ENCODE results near the gene CREB3L1. TPM values are rescaled to one million over a fixed set of nuclear protein-coding genes. Genes with fewer than 3 reads are reported as not detected.

CREB3L1 gene
- total RNA-seq, 1 experiment from 2014 or later: not detected

DNA sequence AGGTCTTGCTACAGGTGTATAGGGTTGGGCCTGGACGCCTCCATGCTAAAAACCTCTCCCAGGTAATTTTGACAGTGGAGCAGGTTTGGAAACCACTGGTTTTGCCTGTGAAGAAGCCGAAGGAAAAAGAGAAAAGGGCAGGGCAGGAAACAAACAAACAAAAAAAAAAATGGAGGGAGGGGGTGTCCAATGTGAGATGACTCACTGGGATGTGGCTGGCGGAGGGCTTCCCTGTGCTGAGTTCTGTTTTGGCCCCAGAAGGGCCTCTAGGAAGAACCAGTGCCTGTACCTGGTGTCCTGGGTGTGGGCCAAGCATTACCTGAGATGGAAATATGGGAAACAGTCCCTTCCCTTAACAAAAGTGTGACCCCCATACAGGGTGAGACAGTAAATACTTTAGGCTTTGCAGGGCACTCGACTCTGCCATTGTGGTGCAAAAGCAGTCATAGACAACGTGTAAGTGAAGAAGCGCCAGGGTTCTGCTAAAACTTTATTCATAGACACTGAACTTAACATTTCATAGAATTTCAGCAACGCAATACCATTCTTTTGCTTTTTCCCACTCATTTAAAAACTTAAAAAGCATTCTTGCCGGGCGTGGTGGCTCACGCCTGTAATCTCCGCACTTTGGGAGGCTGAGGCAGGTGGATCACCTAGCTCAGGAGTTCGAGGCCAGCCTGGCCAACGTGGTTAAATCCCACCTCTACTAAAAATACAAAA lies 60.3 kb downstream of the CREB3L1 start:
- no peak for DNase-seq (ENCODE audit: unreplicated experiment)
- ChIA-PET CTCF (interaction anchor here (0.8 to 2.7 kb wide), 2 partner anchors 10 to 21 kb away, joined by 3 to 8 read pairs; no protein-coding TSS in a partner anchor), POLR2A (no interaction called here)

DNA sequence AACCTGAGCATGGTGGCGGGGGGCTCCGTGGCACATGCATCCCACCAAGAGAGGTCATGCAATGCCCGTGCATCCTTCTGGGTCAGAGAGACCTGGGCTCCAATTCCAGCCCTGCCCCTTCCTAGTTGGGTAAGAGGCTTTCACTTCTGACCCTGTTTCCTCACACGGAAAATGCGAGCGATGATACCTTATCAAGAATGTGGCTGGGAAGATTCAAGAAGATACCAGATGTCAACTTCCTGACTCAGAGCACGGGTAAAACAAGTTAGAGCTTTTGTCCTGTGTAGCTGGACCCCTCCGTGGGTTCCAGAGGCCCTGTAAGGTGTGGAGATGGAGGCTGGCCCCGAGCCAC lies 61.1 kb downstream of the CREB3L1 start:
- BruUV-seq (replicated peaks): no TSS peak
- TF ChIP-seq, protein P1, sequence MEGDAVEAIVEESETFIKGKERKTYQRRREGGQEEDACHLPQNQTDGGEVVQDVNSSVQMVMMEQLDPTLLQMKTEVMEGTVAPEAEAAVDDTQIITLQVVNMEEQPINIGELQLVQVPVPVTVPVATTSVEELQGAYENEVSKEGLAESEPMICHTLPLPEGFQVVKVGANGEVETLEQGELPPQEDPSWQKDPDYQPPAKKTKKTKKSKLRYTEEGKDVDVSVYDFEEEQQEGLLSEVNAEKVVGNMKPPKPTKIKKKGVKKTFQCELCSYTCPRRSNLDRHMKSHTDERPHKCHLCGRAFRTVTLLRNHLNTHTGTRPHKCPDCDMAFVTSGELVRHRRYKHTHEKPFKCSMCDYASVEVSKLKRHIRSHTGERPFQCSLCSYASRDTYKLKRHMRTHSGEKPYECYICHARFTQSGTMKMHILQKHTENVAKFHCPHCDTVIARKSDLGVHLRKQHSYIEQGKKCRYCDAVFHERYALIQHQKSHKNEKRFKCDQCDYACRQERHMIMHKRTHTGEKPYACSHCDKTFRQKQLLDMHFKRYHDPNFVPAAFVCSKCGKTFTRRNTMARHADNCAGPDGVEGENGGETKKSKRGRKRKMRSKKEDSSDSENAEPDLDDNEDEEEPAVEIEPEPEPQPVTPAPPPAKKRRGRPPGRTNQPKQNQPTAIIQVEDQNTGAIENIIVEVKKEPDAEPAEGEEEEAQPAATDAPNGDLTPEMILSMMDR (IDR thresholded peaks at IDR 0.05; ENCODE audit: unreplicated experiment): no peak
- H3K4me3 Mint-ChIP-seq (ENCODE audit: unreplicated experiment): no peak overlapping the region
- DNase-seq (ENCODE audit: unreplicated experiment): no peak
- ChIA-PET POLR2A (interaction anchor here (0.7 to 1.4 kb wide), 3 partner anchors 8 to 214 kb away, joined by 3 to 4 read pairs (median 3); partner anchors contain the start of gene DGKZ), CTCF (interaction anchor here (0.7 to 2.7 kb wide), 3 partner anchors 22 to 49 kb away, joined by 3 to 8 read pairs (median 3); no protein-coding TSS in a partner anchor)
- H3K36me3 Mint-ChIP-seq (ENCODE audit: insufficient read depth, unreplicated experiment): no peaks in the 10 kb centered on the region
- no peak overlapping the region for H3K27ac Mint-ChIP-seq (ENCODE audit: low read depth, unreplicated experiment)
- H3K9me3 Mint-ChIP-seq (ENCODE audit: unreplicated experiment): no peaks in the 10 kb centered on the region
- H3K27me3 Mint-ChIP-seq (ENCODE audit: insufficient read depth, unreplicated experiment): no peaks in the 10 kb centered on the region
- peaks cover 43% of the 10 kb centered on the region for H3K4me1 Mint-ChIP-seq (ENCODE audit: insufficient read depth, unreplicated experiment)
- intact Hi-C loops (cut with micrococcal nuclease): no loop called here

More for the DNA sequence above, 60.3 kb downstream of the CREB3L1 start:
- no peaks in the 10 kb centered on the region for H3K36me3 Mint-ChIP-seq (ENCODE audit: insufficient read depth, unreplicated experiment)
- H3K9me3 Mint-ChIP-seq (ENCODE audit: unreplicated experiment): no peaks in the 10 kb centered on the region
- intact Hi-C loops (cut with micrococcal nuclease): no loop called here
- H3K27ac Mint-ChIP-seq (ENCODE audit: low read depth, unreplicated experiment): no peak overlapping the region
- peaks cover 43% of the 10 kb centered on the region for H3K4me1 Mint-ChIP-seq (ENCODE audit: insufficient read depth, unreplicated experiment)
- peak overlapping the region; percentile 6 for H3K4me3 Mint-ChIP-seq (ENCODE audit: unreplicated experiment)
- no TSS peak for BruUV-seq (replicated peaks)
- TF ChIP-seq, protein P1 (IDR thresholded peaks at IDR 0.05; ENCODE audit: unreplicated experiment): no peak
- no peaks in the 10 kb centered on the region for H3K27me3 Mint-ChIP-seq (ENCODE audit: insufficient read depth, unreplicated experiment)

DNA sequence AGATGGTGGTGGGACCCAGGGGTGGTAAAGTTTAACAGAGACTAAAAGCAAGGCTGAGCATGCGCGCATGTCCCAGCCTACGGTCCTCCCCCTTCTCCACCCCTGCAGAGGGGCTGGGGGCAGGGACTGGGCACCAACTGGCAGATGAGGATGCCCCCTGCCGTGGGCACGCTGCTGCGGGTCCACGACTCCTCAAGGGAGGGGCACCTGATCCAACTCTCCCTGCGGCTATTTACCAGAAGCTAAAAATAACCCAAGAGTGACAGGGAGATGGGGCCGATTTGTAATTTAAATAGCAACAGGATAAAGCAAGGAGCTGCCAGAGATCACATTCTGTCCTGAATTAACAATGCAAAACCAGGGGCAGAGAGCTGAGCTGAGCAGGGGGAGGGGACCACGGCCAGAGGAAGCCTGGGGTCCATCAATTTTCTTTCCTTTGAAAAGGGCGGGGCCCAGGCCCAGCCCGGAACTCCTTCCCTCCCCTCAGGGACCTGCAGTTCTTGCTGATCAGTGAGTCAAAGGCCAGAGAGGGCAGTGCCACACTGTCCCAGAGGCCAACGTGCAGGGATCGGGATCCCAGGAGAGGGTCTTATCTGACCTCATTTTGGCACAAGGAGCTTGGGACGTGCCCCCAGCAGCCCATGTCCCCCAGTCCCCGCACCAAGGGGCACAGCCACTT lies 61.7 kb downstream of the CREB3L1 start:
- Mint-ChIP-seq H3K27ac (ENCODE audit: low read depth, unreplicated experiment) (no peak overlapping the region), H3K4me1 (ENCODE audit: insufficient read depth, unreplicated experiment) (peaks cover 40% of the 10 kb centered on the region), H3K9me3 (ENCODE audit: unreplicated experiment) (no peaks in the 10 kb centered on the region), H3K4me3 (ENCODE audit: unreplicated experiment) (no peak overlapping the region), H3K27me3 (ENCODE audit: insufficient read depth, unreplicated experiment) (no peaks in the 10 kb centered on the region), H3K36me3 (ENCODE audit: insufficient read depth, unreplicated experiment) (no peaks in the 10 kb centered on the region)
- no peak for DNase-seq (ENCODE audit: unreplicated experiment)
- BruUV-seq (replicated peaks): no TSS peak
- ChIA-PET POLR2A (interaction anchor here (0.7 to 1.4 kb wide), 3 partner anchors 8 to 214 kb away, joined by 3 to 4 read pairs (median 3); partner anchors contain the start of gene DGKZ), CTCF (interaction anchor here (0.6 to 2.7 kb wide), 5 partner anchors 22 to 49 kb away, joined by 3 to 8 read pairs (median 3); no protein-coding TSS in a partner anchor)
- TF ChIP-seq, protein P1 (IDR thresholded peaks at IDR 0.05; ENCODE audit: unreplicated experiment): no peak
- intact Hi-C loops (cut with micrococcal nuclease): no loop called here

DNA sequence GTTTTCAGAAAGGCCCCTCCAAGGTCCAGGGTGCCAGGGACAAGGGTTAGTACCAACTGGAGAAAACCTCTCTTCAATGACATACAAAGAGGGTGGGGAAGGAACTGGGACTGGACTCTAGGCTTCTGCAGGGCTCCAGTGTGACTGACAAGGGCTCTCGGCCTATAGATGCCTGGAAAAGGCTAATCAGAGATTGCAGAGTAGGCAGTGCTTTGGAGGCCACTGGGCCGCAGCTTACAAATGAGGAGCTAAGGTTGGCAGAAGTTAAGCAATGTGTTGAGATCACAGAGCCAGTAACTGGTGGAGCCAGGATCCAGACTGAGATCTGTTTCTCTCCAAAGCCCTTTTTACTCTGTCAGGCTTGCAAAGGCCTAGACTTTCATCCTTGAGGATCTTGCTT lies 62.4 kb downstream of the CREB3L1 start:
- CTCF ChIA-PET: interaction anchor here (0.5 to 2.7 kb wide), 5 partner anchors 23 to 41 kb away, joined by 3 to 8 read pairs (median 3); no protein-coding TSS in a partner anchor
- no peak overlapping the region for H3K27ac Mint-ChIP-seq (ENCODE audit: low read depth, unreplicated experiment)

More for the DNA sequence above, 62.4 kb downstream of the CREB3L1 start:
- TF ChIP-seq, protein P1 (IDR thresholded peaks at IDR 0.05; ENCODE audit: unreplicated experiment): no peak
- no peak overlapping the region for H3K4me3 Mint-ChIP-seq (ENCODE audit: unreplicated experiment)
- H3K4me1 Mint-ChIP-seq (ENCODE audit: insufficient read depth, unreplicated experiment): peaks cover 37% of the 10 kb centered on the region
- BruUV-seq (replicated peaks): no TSS peak
- intact Hi-C loops (cut with micrococcal nuclease): no loop called here
- no peaks in the 10 kb centered on the region for H3K36me3 Mint-ChIP-seq (ENCODE audit: insufficient read depth, unreplicated experiment)
- POLR2A ChIA-PET: no interaction called here
- H3K9me3 Mint-ChIP-seq (ENCODE audit: unreplicated experiment): no peaks in the 10 kb centered on the region
- no peaks in the 10 kb centered on the region for H3K27me3 Mint-ChIP-seq (ENCODE audit: insufficient read depth, unreplicated experiment)
- no peak for DNase-seq (ENCODE audit: unreplicated experiment)

Data from MCF 10A (cell line).